Upper lobe of left lung (tissue), 4 donors: ENCODE results near the gene KCNAB1.

Source experiments
- CTCF ChIP-seq, 6 experiments: fragments of 450-650 bp in 4 of 6; fragments of 200-600 bp in 2 of 6; sonication (generic) in 2 of 6; IDR thresholded peaks; one replicate each; pipeline ENCODE4 v1.5.1; 2016 to 2019; ENCODE audit warnings: antibody characterized with exemption in 6 of 6
- POLR2A ChIP-seq, 4 donors: fragments of 450-650 bp; IDR thresholded peaks; one replicate each; pipeline ENCODE4 v1.5.1; 2016 to 2017; ENCODE audit warnings: antibody characterized with exemption in 4 of 4, mild to moderate bottlenecking in 2 of 4

GRCh38 chr3:156256945-156257344 is 136.6 kb downstream of the KCNAB1 start:
- TF ChIP-seq POLR2A (IDR thresholded peaks at IDR 0.05): no peak
- no peak for TF ChIP-seq CTCF (IDR thresholded peaks at IDR 0.05)
